SH-SY5Y (cell line): ENCODE results near the gene KRTAP5-9.

Source experiments
- GATA2 ChIP-seq: IDR thresholded peaks from 2 replicates; pipeline ENCODE4 v1.6.1; 2011; ENCODE audit warnings: mild to moderate bottlenecking, low read depth, low read length
- GATA3 ChIP-seq: IDR thresholded peaks from 2 replicates; pipeline ENCODE4 v1.6.1; 2011; ENCODE audit warnings: low read depth, mild to moderate bottlenecking, low read length, moderate library complexity

DNA sequence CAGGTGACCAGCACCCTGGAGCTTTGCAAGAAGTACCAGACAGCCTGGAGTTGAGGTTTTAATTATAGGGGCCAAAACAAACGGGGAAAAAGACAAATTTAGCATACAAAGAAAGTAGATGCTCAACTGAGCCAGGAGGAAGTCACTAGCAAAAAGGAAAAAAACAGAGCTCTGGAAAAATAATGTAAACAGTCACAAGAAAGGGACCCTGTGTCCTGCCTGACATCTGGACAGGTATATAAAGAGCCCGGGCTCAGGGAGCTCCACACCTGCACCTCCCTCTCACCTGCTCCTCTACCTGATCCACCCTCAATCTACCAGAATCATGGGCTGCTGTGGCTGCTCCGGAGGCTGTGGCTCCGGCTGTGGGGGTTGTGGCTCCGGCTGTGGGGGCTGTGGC is 17.0 kb downstream of the KRTAP5-9 start, which contains the start of gene KRTAP5-10:
- TF ChIP-seq GATA2 (no peak), GATA3 (no peak)
